NCI-H2107 treated with DMSO at 0.1 percent for 48 hours (cell line): ENCODE measurements around the gene KCNJ16.

ENCODE experiments used
- DNase-seq: peaks from one replicate; lab custom pipeline; 2025; ENCODE audit not compliant: unreplicated experiment; lab: John Stamatoyannopoulos, UW

KCNJ16 gene

GRCh38 chr17:70095455-70095854 lies 20.4 kb downstream of the KCNJ16 start:
- DNase-seq = no peak

- DNase-seq = no peak
These were observed 21.8 kb downstream of the KCNJ16 start for GRCh38 chr17:70096861-70097260.

GRCh38 chr17:70098030-70098429 lies 23.0 kb downstream of the KCNJ16 start:
- DNase-seq = peak; percentile 9

- DNase-seq = no peak
These were observed 24.3 kb downstream of the KCNJ16 start for GRCh38 chr17:70099294-70099693.

- DNase-seq = no peak
These were observed 24.9 kb downstream of the KCNJ16 start for GRCh38 chr17:70099884-70100283.

GRCh38 chr17:70100983-70101382 lies 26.0 kb downstream of the KCNJ16 start:
- no peak for DNase-seq

GRCh38 chr17:70102531-70102930 lies 27.5 kb downstream of the KCNJ16 start:
- no peak for DNase-seq

GRCh38 chr17:70104791-70105523 lies 29.9 kb downstream of the KCNJ16 start:
- DNase-seq = no peak

- no peak for DNase-seq
These were observed 30.6 kb downstream of the KCNJ16 start for GRCh38 chr17:70105641-70106040.

GRCh38 chr17:70106551-70106950 lies 31.5 kb downstream of the KCNJ16 start:
- no peak for DNase-seq

- no peak for DNase-seq
These were observed 32.4 kb downstream of the KCNJ16 start for GRCh38 chr17:70107441-70107840.

GRCh38 chr17:70107904-70108565 lies 33.0 kb downstream of the KCNJ16 start:
- no peak for DNase-seq

- DNase-seq = no peak
These were observed 34.5 kb downstream of the KCNJ16 start for GRCh38 chr17:70109497-70109896.

GRCh38 chr17:70110443-70110880 lies 35.4 kb downstream of the KCNJ16 start:
- no peak for DNase-seq

- no peak for DNase-seq
These were observed 36.2 kb downstream of the KCNJ16 start for GRCh38 chr17:70111201-70111600.

GRCh38 chr17:70114405-70114804 lies 39.4 kb downstream of the KCNJ16 start:
- DNase-seq = no peak

- no peak for DNase-seq
These were observed 40.1 kb downstream of the KCNJ16 start for GRCh38 chr17:70115126-70115525.

- no peak for DNase-seq
These were observed 41.9 kb downstream of the KCNJ16 start for GRCh38 chr17:70116919-70117318.

- no peak for DNase-seq
These were observed 44.5 kb downstream of the KCNJ16 start for GRCh38 chr17:70119545-70119944.

GRCh38 chr17:70119983-70120382 lies 45.0 kb downstream of the KCNJ16 start:
- DNase-seq = no peak

- DNase-seq = no peak
These were observed 45.4 kb downstream of the KCNJ16 start for GRCh38 chr17:70120425-70120824.

- DNase-seq = no peak
These were observed 46.1 kb downstream of the KCNJ16 start for GRCh38 chr17:70121126-70121525.

- DNase-seq = no peak
These were observed 48.2 kb downstream of the KCNJ16 start for GRCh38 chr17:70123193-70123592.
